GM18909 (cell line): ENCODE data around the gene KIF5C.
A peak's percentile ranks its signal among the peaks of the same experiment; 100 is the strongest.

Experiments used
- ATAC-seq: cut with Tn5 transposase; IDR thresholded peaks from one replicate; pipeline ENCODE4 v1.9.1; 2021; ENCODE audit warnings: mild to moderate bottlenecking; ENCODE audit not compliant: unreplicated experiment, poor library complexity

KIF5C gene

GRCh38 chr2:149005471-149006077 is 130.5 kb downstream of the KIF5C start:
- no peak for ATAC-seq

DNA sequence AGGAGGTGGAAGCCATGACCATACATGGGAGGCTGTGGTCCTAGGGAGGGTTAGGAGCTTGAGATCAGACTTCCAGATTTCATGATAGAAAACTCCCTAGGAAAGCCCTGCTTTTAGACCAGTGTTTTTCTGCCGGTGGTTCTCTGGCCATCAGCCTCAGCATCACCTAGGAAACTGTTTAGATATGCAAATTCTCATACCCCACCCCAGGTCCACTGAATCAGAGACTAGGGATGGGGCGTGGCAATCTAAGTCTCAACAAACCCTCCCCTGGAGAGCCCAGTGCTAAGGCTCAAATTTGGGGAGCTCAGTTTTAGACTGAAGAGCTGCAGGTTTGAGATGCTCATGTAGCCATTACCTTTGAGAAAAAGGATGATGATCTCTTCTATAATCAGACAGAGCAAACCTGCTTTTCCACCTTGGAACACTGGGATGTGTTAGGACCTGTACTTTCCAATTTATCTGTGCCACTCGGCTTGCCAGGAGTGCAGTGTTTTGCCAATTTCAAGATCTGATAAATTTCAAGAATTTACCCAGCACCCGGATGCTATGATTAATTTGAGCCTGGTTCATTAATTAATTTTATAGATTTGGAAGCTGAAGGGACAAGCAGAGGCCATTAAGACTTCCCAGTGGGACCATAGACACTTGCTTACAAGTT is 132.0 kb downstream of the KIF5C start:
- no peak for ATAC-seq

- ATAC-seq: no peak
These were observed 133.4 kb downstream of the KIF5C start for GRCh38 chr2:149008381-149008780.

DNA sequence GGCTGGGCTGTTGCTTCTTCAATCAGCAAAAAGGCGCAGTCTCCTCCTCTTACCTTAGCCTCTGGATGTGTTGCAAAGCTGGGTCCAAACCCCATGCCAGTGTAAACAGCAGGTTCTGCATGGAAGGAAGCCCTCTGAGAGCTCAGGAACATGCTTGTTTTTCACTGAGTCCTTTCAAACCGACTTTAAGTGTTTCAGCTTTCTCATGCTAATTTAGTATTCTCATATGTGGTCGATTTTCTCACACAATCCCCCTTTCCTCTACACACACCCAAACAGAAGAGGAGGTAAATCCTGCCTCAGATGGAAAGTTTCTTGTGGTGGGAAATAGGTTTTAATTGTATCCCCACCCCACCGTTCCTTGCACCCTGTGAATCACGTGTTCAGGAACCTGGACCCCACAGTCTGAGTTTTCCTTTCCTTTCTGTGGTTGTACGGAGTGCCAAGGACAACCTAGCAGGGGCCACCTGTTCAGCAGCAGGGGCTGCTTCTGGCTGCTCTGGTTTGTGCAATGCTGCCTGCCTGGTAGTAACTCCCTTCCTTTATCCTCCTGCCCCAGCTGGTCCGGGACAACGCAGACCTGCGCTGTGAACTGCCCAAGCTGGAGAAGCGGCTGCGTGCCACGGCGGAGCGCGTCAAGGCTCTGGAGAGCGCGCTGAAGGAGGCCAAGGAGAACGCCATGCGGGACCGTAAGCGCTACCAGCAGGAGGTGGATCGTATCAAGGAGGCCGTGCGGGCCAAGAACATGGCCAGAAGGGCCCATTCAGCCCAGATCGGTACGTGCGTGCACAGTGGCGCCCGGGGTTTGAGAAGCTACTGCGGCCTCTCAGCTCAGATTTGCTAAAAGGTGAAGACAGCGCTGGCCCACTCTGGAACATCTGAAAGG is 134.8 kb downstream of the KIF5C start:
- no peak for ATAC-seq

DNA sequence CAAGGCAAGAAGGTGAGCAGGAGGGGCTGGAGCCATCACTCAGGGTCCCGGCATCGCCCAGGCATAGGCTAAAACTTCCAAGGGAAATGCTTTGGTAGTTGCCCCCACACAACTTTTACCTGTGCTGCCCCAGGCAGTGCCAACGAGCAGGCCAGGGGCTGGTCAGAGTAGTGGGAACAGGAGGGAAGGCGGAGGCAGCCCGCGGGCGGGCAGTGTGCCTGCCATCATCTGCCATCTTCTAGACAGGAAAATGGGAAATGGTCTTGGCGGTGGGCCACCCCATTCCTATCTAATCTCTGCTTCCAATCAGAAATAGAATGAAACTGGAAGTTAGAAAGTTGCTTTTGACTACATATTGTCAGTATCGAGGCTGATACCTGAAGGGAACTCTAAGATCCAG is 137.5 kb downstream of the KIF5C start:
- no peak for ATAC-seq

DNA sequence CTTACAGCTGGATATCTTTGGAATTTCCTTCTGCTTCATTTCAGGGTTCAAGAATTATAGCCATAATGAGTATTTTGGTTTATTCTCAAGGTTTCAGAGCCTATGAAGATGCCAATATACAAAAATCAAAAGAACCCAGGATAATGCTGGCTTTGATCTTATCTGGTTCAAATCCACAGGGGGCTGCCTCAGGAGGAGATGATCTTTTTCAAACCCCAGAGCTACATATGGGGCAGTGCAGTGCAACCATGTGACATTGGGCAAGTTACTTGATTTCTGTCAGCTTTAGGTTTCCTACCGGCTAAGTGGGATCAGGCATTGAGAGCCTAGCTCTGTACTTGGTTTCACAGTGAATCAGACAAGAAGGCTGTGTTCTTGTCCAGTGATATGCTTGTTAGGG is 140.5 kb downstream of the KIF5C start:
- ATAC-seq: no peak

DNA sequence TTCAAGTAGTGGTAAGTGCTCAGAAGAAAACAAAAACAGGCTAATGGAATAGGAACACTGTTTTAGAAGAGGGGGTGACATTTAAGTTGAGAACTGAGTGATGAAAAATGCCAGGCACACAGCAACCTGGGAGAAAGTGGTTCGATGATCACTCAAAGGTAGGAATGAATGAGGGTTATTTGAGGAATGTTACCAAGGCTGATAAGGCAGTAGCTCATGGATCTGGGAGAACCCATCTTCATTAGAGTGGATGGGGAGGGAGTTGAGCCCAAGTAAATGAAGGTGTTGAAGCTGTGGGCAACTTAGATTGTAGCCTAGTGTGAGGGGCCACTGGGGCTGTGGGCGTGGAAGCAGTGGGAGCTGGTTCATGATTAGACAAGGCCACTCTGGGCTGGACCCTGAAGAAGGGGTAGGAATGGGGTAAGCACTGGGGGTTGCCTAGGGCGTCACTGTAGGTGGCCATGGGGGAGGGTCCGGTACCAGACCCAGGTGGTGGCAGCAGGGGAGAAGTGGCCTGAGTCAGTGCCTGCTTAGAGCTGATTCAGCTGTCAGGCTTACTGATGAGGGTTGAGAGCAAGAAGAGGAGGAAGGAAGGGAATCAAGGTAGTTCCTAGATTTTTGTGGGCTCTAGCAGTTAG is 141.0 kb downstream of the KIF5C start:
- no peak for ATAC-seq

DNA sequence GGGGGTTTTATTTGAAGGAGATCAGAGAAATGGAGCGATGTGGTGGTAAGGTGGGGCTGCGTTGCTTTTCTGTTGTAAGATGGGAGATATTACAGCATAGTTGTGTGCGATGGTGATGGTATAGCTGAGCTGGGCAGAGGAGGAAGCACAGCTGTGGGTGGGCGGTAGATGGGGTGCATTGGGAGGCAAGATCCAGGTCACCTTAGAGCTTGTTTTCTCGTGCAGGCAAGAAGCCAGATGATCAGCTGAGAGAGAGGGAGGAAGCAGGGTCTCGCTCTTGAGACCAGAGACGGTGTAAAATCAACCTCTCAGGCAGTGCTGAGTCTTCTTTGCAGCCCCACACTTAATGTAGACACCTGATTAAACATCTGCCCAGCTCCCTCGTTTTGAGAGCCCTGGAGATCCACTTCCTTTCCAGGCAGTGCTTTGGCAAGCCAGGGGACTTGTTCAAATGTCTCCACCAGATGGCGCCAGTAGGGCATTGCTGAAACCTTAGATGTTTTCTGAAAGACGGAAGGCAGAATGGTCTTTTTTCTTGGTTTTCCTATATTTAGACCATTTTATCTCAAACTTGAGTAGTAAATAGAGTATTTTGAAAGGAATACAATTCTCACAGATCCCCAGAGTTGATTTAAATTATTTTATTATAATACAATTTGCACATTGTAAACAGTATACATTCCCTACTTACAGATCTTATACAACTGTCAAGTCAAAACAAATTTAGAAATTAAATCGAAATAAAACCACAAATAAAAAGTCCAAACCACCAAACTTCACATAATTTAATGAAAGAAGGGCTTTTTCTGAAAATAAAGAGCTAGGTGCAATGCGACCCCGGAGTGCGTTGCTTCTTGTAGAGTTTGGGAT is 142.3 kb downstream of the KIF5C start:
- no peak for ATAC-seq

DNA sequence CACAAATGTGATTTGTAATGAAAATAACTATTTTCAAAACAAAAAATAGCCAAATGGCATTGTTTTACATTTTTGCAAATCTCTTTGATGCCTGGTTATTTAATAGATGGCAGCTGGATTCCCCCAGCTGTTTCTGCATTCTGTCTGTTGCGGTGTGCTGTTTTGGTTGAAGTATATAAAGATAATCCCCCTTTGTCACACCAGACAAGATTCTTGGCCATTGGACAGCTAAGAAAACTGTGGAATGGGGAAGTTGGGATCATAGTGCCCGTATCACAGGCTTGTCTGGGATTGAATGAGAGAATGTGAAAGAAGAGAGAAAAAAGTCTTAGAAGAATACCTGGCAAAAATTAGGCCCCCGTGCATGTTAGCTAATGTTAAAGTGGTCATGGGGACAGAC is 144.0 kb downstream of the KIF5C start:
- no peak for ATAC-seq

DNA sequence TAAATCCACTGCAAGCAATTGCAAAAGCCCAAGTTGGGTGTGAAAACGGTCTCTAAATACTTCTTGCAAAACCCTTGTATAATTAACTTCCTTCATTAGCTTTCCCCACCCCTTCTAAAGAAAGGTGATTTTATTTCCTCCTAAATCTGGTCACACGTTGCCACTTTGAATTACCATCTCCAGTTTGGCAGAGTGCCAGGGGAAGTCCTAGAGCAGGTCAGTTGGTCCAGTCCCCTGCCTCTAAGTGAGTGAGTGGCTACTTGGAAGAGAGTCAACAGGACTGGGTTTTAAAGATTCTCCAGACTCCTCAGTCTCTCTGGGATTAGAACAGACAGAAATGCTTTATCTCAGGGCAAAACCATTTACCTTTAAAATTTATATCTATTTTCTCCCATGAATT is 144.7 kb downstream of the KIF5C start:
- no peak for ATAC-seq

- ATAC-seq: peak; percentile 48
These were observed 145.4 kb downstream of the KIF5C start for GRCh38 chr2:149020432-149020851.

DNA sequence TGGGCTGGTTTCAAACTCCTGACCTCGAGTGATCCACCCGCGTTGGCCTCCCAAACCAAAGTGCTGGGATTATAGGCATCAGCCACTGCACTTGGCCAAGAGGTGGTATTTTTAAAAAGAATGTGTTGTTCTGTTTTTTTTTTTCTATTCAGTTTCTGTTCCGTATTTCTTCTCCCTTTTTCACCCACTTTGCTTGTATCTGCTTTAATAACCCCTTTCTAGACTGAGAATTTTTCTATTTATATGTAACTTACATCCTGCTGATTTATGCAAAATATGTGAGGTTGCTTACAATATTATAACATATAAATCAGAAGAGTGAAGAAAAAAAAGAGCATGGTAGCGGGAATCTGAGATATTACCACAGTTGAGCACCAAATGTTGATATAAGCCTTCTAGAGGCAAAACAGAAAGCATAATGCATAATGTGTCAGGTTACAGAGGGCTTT is 146.3 kb downstream of the KIF5C start:
- ATAC-seq: peak; percentile 75

DNA sequence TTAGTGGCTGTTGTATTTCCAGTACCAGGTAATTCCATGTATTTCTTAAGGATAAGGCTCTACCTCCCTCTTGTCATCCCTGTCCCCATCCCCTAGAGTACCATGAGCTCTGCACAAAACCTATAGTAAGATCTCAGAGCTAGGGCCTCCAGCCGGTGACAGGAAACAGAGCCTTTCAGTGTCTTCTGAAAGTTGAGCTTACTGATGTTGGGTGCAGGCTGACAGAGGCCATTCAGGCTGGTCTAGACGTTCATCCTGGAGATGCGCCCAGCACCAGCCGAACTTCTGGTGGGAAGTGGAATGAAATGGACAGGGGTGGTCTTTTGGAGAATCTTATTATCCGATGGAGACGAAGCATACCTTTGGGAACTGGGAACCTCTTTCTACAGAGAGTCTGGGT is 146.7 kb downstream of the KIF5C start:
- peak; percentile 68 for ATAC-seq

DNA sequence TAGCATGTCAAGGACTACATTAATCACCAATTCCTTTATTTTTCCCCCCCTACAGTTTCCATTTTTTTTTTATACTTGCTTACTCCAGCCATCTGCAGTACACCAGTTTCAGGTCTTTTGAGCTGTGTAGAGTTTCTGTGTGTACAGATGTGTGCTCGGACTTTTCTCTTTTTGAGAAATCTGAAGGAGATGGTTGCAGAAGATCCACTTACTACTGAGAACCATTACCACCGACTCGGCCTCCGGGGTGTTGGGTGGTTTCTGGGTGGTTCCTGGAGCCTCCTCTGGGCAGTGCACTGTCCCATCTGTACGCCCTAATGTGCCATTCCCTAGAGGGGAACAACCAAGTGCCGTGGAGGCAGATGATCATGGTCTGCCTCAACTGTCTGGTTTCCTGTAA is 148.1 kb downstream of the KIF5C start:
- ATAC-seq: no peak

DNA sequence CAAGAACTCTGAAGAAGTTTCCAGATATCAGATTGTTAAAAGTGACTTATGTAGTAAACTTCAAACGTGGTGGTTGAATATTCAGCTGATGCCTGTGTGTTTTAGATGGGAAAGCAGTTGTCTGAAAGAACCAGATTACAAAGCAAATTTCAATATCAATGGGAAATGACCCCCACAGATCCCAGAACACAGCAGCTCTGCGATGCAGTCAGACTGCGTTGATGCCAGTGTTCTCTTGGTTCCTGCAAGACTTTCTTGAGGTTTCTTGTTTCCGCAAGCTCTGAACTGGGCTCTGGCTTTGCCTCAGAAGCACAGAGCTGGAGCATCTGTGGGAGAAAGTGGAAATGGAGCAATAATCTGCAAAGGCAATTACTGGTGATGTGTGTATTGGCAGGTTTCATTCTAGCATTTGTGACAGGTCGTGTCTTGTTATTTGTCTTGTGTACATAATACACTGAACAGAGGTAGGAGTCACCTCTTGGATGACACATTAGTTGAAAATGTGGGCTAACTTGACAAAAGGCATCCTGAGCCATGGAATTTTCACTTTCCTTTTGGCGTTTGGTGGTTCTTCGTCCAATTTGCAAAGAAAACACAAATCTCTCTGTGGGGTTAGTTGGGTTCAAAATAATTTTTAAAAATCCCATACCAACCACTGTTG is 152.7 kb downstream of the KIF5C start:
- no peak for ATAC-seq

- ATAC-seq: no peak
These were observed 153.3 kb downstream of the KIF5C start for GRCh38 chr2:149028377-149028776.

GRCh38 chr2:149028891-149029290 is 153.9 kb downstream of the KIF5C start:
- no peak for ATAC-seq

DNA sequence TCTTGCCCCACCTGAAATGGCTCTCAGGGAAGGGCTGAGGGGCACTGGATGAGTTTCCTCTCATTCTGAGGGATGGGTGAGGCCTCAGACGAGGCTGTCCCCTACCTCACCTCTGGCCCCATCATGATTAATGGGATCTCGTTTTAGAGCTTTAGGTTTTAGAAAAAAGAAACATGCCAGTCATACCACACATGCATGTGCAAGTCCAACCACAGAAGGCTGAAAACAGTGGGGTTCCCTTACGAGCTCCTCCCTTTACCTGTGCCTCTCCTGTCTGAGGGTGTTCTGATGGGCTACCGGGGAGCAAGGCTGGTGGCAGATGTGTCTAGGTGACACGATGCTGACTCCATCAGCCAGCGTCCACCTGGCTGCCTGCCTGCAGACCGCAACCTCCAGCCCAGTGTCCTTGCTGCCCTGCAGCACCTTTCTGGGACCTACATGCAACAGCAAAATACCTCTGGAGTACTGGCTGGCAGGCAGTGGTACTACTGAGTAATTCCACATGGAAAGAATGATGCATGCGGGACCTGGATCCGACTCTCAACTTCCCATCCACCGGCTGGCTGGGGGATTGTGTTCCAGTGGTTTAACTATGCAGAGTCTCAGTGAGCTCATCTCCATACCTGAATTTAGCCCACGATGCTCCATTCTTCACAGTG is 154.4 kb downstream of the KIF5C start:
- no peak for ATAC-seq

GRCh38 chr2:149031396-149031795 is 156.4 kb downstream of the KIF5C start:
- no peak for ATAC-seq
